HepG2 (cell line): ENCODE results near the gene RSPH4A. TPM values are rescaled to one million over a fixed set of nuclear protein-coding genes. Genes with fewer than 3 reads are reported as not detected.

Experiments used
- ARID4A ChIP-seq: sonication (generic); formaldehyde crosslinking; IDR thresholded peaks from 2 replicates; pipeline ENCODE4 v1.5.0; 2020; ENCODE audit warnings: mild to moderate bottlenecking, missing genetic modification reagents, borderline replicate concordance
- ATF7-NPFF ChIP-seq: sonication (generic); formaldehyde crosslinking; IDR thresholded peaks from 2 replicates; pipeline ENCODE4 v1.8.1; 2023; ENCODE audit warnings: mild to moderate bottlenecking, low read depth, missing genetic modification reagents, moderate library complexity
- HDAC2 ChIP-seq: sonication (generic); formaldehyde crosslinking; IDR thresholded peaks from 2 replicates; pipeline ENCODE4 v1.4.0; 2020; ENCODE audit warnings: missing genetic modification reagents
- HOXA7 ChIP-seq: sonication (generic); formaldehyde crosslinking; IDR thresholded peaks from 2 replicates; pipeline ENCODE4 v1.8.1; 2022; ENCODE audit warnings: mild to moderate bottlenecking, missing genetic modification reagents, moderate library complexity
- HOXA9 ChIP-seq: sonication (generic); formaldehyde crosslinking; IDR thresholded peaks from 2 replicates; pipeline ENCODE4 v1.8.1; 2022; ENCODE audit warnings: missing genetic modification reagents, mild to moderate bottlenecking, moderate library complexity, borderline replicate concordance
- MXD1 ChIP-seq: sonication (generic); formaldehyde crosslinking; IDR thresholded peaks from 2 replicates; pipeline ENCODE4 v1.4.0; 2020; ENCODE audit warnings: mild to moderate bottlenecking, missing genetic modification reagents
- PBX3 ChIP-seq: sonication (generic); formaldehyde crosslinking; IDR thresholded peaks from 2 replicates; pipeline ENCODE4 v1.8.1; 2023; ENCODE audit warnings: missing genetic modification reagents, inconsistent platforms, borderline replicate concordance
- PRDM10 ChIP-seq: sonication (generic); formaldehyde crosslinking; IDR thresholded peaks from 2 replicates; pipeline ENCODE4 v1.4.0; 2020; ENCODE audit warnings: low read depth, missing genetic modification reagents
- THAP9 ChIP-seq: sonication (generic); formaldehyde crosslinking; IDR thresholded peaks from 2 replicates; pipeline ENCODE4; 2020; ENCODE audit warnings: missing genetic modification reagents, mild to moderate bottlenecking, borderline replicate concordance
- ZFP36L2 ChIP-seq: sonication (generic); formaldehyde crosslinking; IDR thresholded peaks from 2 replicates; pipeline ENCODE4 v1.4.0; 2020; ENCODE audit warnings: missing genetic modification reagents
- ZNF562 ChIP-seq: sonication (generic); formaldehyde crosslinking; IDR thresholded peaks from 2 replicates; pipeline ENCODE4 v1.8.0; 2022; ENCODE audit warnings: missing genetic modification reagents, borderline replicate concordance
- ZNF816 ChIP-seq: sonication (generic); formaldehyde crosslinking; IDR thresholded peaks from 2 replicates; pipeline ENCODE4 v1.8.0; 2022; ENCODE audit warnings: missing genetic modification reagents, mild to moderate bottlenecking, borderline replicate concordance
- polyA plus RNA-seq, 8 experiments: library from polyadenylated mRNA; depleted of rRNA in 3 of 8; stranded (reverse) in 7 of 8; unstranded in 1 of 8; fragments of >200 nt; fragmentation: Illumina TruSeq in 4 of 8; extraction: Trizol in 4 of 8; gene quantifications; 2 replicates each; pipeline versions ENCODE4 v1.2.1 to v1.2.3, GENCODE V29; 2011 to 2016; ENCODE audit warnings: low read depth in 4 of 8, missing spikeins in 1 of 8, mixed read lengths in 1 of 8; ENCODE audit not compliant: insufficient read depth in 1 of 8
- total RNA-seq, 5 experiments: library from RNA; depleted of rRNA; stranded (reverse); fragments of >200 nt; fragmentation: Illumina TruSeq; extraction: Trizol; gene quantifications; 2 replicates each; pipeline ENCODE4 v1.2.3, GENCODE V29; 2016; ENCODE audit warnings: low read depth in 1 of 5
- TF ChIP-seq, protein P1 (sequence below): IDR thresholded peaks from 2 replicates; pipeline ENCODE4 v1.6.1; 2018; ENCODE audit warnings: missing genetic modification reagents, mild to moderate bottlenecking, missing compliant biosample characterization

Gene RSPH4A
- total and polyA plus RNA-seq, 2 of the 13 experiments (the other 11 are each of a cell fraction or from before 2014, with no cell fraction given), result 0.24 to 0.40 TPM

DNA sequence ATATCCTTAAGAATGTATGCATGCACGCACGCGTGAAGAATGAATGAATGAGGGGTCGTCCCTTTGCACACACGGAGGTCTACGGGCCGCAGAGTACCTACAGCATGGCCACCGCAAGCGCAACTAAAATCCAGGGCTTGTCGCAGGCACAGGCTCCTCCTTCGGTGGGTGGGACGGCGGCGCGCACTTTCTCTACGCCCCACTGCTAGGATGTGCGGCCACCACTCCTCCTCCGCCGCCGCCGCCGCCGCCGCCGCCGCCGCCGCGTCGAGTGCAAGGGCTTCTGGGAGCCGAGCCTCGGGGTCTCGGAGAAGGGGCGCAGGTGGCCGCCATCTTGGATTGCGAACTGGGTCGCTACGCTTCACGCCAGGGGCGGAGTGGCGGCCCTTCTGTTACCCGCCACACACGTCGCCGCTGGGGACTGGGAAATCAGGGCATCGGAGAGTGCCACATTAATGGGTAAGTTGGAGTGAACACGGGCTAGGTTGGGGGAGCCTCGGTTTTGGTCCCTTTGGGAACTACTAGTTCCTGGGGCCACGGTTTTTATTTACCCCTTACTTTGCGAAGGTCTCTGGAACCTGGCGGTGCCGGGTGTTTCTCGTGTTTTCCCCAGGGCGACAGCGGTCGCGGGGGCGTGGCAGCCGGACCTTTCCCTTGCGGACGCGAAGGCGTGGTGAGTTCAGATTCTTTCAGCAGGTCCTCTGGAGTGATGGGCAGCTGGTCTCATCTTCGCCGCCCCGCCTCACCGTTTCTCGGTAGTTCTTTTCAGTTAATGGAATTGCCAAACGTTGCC lies 64.8 kb downstream of the RSPH4A start, which contains the start of gene KPNA5 (continued):
- TF ChIP-seq PRDM10 (peak; percentile 71), HOXA9 (no peak), ZNF816 (CRISPR knock-in tag) (peak; percentile 54; the same call in 1 of the 2 replicates), THAP9 (CRISPR knock-in tag) (peak; percentile 98), ZFP36L2 (CRISPR knock-in tag) (no peak), ARID4A (CRISPR knock-in tag) (peak; percentile 87), HOXA7 (CRISPR knock-in tag) (no peak), HDAC2 (peak; percentile 87), ZNF562 (CRISPR knock-in tag) (no peak), PBX3 (CRISPR knock-in tag) (peak; percentile 90), ATF7-NPFF (peak; percentile 91), MXD1 (CRISPR knock-in tag) (peak; percentile 48; the same call in 1 of the 2 replicates)
- TF ChIP-seq, protein P1, sequence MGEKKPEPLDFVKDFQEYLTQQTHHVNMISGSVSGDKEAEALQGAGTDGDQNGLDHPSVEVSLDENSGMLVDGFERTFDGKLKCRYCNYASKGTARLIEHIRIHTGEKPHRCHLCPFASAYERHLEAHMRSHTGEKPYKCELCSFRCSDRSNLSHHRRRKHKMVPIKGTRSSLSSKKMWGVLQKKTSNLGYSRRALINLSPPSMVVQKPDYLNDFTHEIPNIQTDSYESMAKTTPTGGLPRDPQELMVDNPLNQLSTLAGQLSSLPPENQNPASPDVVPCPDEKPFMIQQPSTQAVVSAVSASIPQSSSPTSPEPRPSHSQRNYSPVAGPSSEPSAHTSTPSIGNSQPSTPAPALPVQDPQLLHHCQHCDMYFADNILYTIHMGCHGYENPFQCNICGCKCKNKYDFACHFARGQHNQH (CRISPR knock-in tag), result peak; percentile 91
